Caco-2 (cell line): ENCODE results near the gene PDE7B. TPM values are rescaled to one million over a fixed set of nuclear protein-coding genes. Genes with fewer than 3 reads are reported as not detected.

Experiments
- BruUV-seq: library from RNA; stranded (reverse); fragments of 400-500 nt; replicated peaks from 2 replicates; lab custom pipeline; 2021; lab: Mats Ljungman, UMichigan
- CTCF ChIA-PET: fragments of 300-600 bp; sonication (Branson Sonifier 250); formaldehyde crosslinking; loops from one replicate; lab custom pipeline; 2022; ENCODE audit warnings: antibody characterized with exemption; lab: Charles Lee
- POLR2A ChIA-PET: fragments of 300-600 bp; sonication (Branson Sonifier 250); formaldehyde crosslinking; loops from one replicate; lab custom pipeline; 2022; ENCODE audit warnings: antibody characterized with exemption; lab: Charles Lee
- DNase-seq, 2 experiments: peaks; one replicate each; pipeline versions ENCODE4 v3.0.0 to v3.0.0-alpha.2; 2020 to 2022
- H3K27me3 ChIP-seq: replicated peaks from 2 replicates; pipeline ENCODE4 v1.6.0; 2011; ENCODE audit warnings: low read length; ENCODE audit not compliant: control insufficient read depth, insufficient read depth
- H3K36me3 ChIP-seq: 2 replicates; pipeline ENCODE4 v1.5.1; 2011; ENCODE audit warnings: low read length; ENCODE audit not compliant: control insufficient read depth, insufficient read depth
- H3K4me1 ChIP-seq: fragments of 250-450 bp; sonication (Bioruptor Pico); 2 replicates; pipeline ENCODE4 v1.5.1; 2020; ENCODE audit warnings: mild to moderate bottlenecking
- H3K4me3 ChIP-seq: 2 replicates; pipeline ENCODE4 v1.5.1; 2011; ENCODE audit warnings: low read depth, mild to moderate bottlenecking, control low read depth, low read length
- H3K9me3 ChIP-seq: fragments of 250-450 bp; sonication (Bioruptor Pico); 2 replicates; pipeline ENCODE4 v1.5.1; 2020; ENCODE audit warnings: mild to moderate bottlenecking, moderate library complexity
- H3K27ac Mint-ChIP-seq: one replicate; pipeline ENCODE4 v1.8.0; 2022; ENCODE audit warnings: mixed read lengths; ENCODE audit not compliant: unreplicated experiment
- H3K27me3 Mint-ChIP-seq: one replicate; pipeline ENCODE4 v1.8.0; 2022; ENCODE audit warnings: mixed read lengths; ENCODE audit not compliant: insufficient read depth, unreplicated experiment
- H3K36me3 Mint-ChIP-seq: one replicate; pipeline ENCODE4 v1.8.0; 2022; ENCODE audit warnings: mild to moderate bottlenecking, mixed read lengths; ENCODE audit not compliant: insufficient read depth, unreplicated experiment
- H3K4me1 Mint-ChIP-seq: one replicate; pipeline ENCODE4 v1.8.0; 2022; ENCODE audit warnings: low read depth, mixed read lengths; ENCODE audit not compliant: unreplicated experiment
- H3K4me3 Mint-ChIP-seq: one replicate; pipeline ENCODE4 v1.8.0; 2022; ENCODE audit warnings: mild to moderate bottlenecking, moderate library complexity, mixed read lengths; ENCODE audit not compliant: unreplicated experiment
- H3K9me3 Mint-ChIP-seq: one replicate; pipeline ENCODE4 v1.8.0; 2022; ENCODE audit warnings: mixed read lengths; ENCODE audit not compliant: unreplicated experiment
- CTCF ChIP-seq, 2 experiments: fragments of 200-600 bp in 1 of 2; IDR thresholded peaks; 1 replicate in 1 of 2; 2 replicates in 1 of 2; pipeline versions ENCODE4 v1.5.1 to v1.8.0; 2011 to 2022; ENCODE audit warnings: antibody characterized with exemption in 1 of 2, control low read depth in 1 of 2, inconsistent platforms in 1 of 2, low read depth in 1 of 2, low read length in 1 of 2, mild to moderate bottlenecking in 1 of 2, moderate library complexity in 1 of 2; ENCODE audit not compliant: insufficient read depth in 1 of 2, severe bottlenecking in 1 of 2, unreplicated experiment in 1 of 2
- intact Hi-C: fragments of 100-400 bp; cut with micrococcal nuclease; formaldehyde crosslinking; loops from one replicate; pipeline ENCODE4 v1.10.0; 2022; ENCODE audit not compliant: unreplicated experiment
- total RNA-seq: library from RNA; stranded (reverse); gene quantifications from 2 replicates; pipeline ENCODE4 v1.2.3, GENCODE V29; 2022

The PDE7B gene
- total RNA-seq, 1 experiment from 2014 or later, result not detected

- H3K4me3 ChIP-seq, result no peak overlapping the region
- no peaks in the 10 kb centered on the region for H3K9me3 Mint-ChIP-seq
- ChIA-PET POLR2A (no interaction called here), CTCF (no interaction called here)
- H3K4me1 Mint-ChIP-seq, result no peaks in the 10 kb centered on the region
- H3K27me3 ChIP-seq, result no peaks in the 10 kb centered on the region
- no peaks in the 10 kb centered on the region for H3K36me3 Mint-ChIP-seq
- intact Hi-C loops, result no loop called here
- no peak overlapping the region for H3K27ac Mint-ChIP-seq
- H3K4me1 ChIP-seq, result no peaks in the 10 kb centered on the region
- H3K4me3 Mint-ChIP-seq, result no peak overlapping the region
- DNase-seq, result no peak
- no peak for TF ChIP-seq CTCF (IDR thresholded peaks at IDR 0.05; ENCODE audit: insufficient read depth in 1 of 2, low read depth in 1 of 2, low read length in 1 of 2, severe bottlenecking in 1 of 2, unreplicated experiment in 1 of 2)
- H3K9me3 ChIP-seq, result no peaks in the 10 kb centered on the region
- H3K36me3 ChIP-seq, result no peaks in the 10 kb centered on the region
- BruUV-seq, result no TSS peak
- H3K27me3 Mint-ChIP-seq, result peaks cover 3% of the 10 kb centered on the region
Observed at GRCh38 chr6:135970750-135971149, 119.2 kb downstream of the PDE7B start.

- no peaks in the 10 kb centered on the region for H3K9me3 Mint-ChIP-seq
- Histone ChIP-seq H3K9me3 (no peaks in the 10 kb centered on the region), H3K4me1 (no peaks in the 10 kb centered on the region), H3K36me3 (no peaks in the 10 kb centered on the region), H3K27me3 (no peaks in the 10 kb centered on the region), H3K4me3 (no peak overlapping the region)
- TF ChIP-seq CTCF (IDR thresholded peaks at IDR 0.05; ENCODE audit: insufficient read depth in 1 of 2, low read depth in 1 of 2, low read length in 1 of 2, severe bottlenecking in 1 of 2, unreplicated experiment in 1 of 2), result no peak
- peaks cover 3% of the 10 kb centered on the region for H3K27me3 Mint-ChIP-seq
- ChIA-PET POLR2A (no interaction called here), CTCF (no interaction called here)
- DNase-seq, result no peak
- H3K36me3 Mint-ChIP-seq, result no peaks in the 10 kb centered on the region
- BruUV-seq, result no TSS peak
- H3K4me3 Mint-ChIP-seq, result no peak overlapping the region
- no peaks in the 10 kb centered on the region for H3K4me1 Mint-ChIP-seq
- no peak overlapping the region for H3K27ac Mint-ChIP-seq
- intact Hi-C loops, result no loop called here
Observed at GRCh38 chr6:135971351-135971750, 119.8 kb downstream of the PDE7B start.

GRCh38 chr6:135972150-135972549 lies 120.6 kb downstream of the PDE7B start:
- Mint-ChIP-seq H3K9me3 (no peaks in the 10 kb centered on the region), H3K4me3 (no peak overlapping the region), H3K4me1 (no peaks in the 10 kb centered on the region), H3K27ac (no peak overlapping the region), H3K27me3 (peaks cover 3% of the 10 kb centered on the region), H3K36me3 (no peaks in the 10 kb centered on the region)
- no peak for DNase-seq
- no peaks in the 10 kb centered on the region for H3K4me1 ChIP-seq
- BruUV-seq, result no TSS peak
- no peak overlapping the region for H3K4me3 ChIP-seq
- H3K9me3 ChIP-seq, result no peaks in the 10 kb centered on the region
- no peaks in the 10 kb centered on the region for H3K27me3 ChIP-seq
- intact Hi-C loops, result no loop called here
- no peak for TF ChIP-seq CTCF (IDR thresholded peaks at IDR 0.05; ENCODE audit: insufficient read depth in 1 of 2, low read depth in 1 of 2, low read length in 1 of 2, severe bottlenecking in 1 of 2, unreplicated experiment in 1 of 2)
- ChIA-PET CTCF (no interaction called here), POLR2A (no interaction called here)
- H3K36me3 ChIP-seq, result no peaks in the 10 kb centered on the region
